Natural killer cell treated with Interleukin-12 subunit alpha and Interleukin-12 subunit beta and Interleukin-15 and Interleukin-18, amount 100 ng/mL, for 72 hours (primary cell): ENCODE measurements around the gene RAPGEF4. TPM values are rescaled to one million over a fixed set of nuclear protein-coding genes. Genes with fewer than 3 reads are reported as not detected.
A peak's percentile ranks its signal among the peaks of the same experiment; 100 is the strongest.

Experiments used
- ATAC-seq, 2 donors: fragments of 150-1000 bp; cut with Tn5 transposase in 1 of 2; sonication (Bioruptor Pico), chemical (Tn5 transposase) in 1 of 2; 2 replicates each; pipeline ENCODE4 v1.10.0; 2021
- DNase-seq: peaks from one replicate; pipeline ENCODE4 v3.0.0; 2022; ENCODE audit warnings: low spot score
- H3K27ac Mint-ChIP-seq, 2 donors: 1 replicate in 1 of 2; 2 replicates in 1 of 2; pipeline ENCODE4 v1.8.0; 2022; ENCODE audit warnings: mixed read lengths in 2 of 2, mild to moderate bottlenecking in 1 of 2, moderate library complexity in 1 of 2
- H3K27me3 Mint-ChIP-seq, 2 donors: 1 replicate in 1 of 2; 2 replicates in 1 of 2; pipeline ENCODE4 v1.8.0; 2022; ENCODE audit warnings: mixed read lengths in 2 of 2
- H3K36me3 Mint-ChIP-seq: one replicate; pipeline ENCODE4 v1.8.0; 2022; ENCODE audit warnings: mixed read lengths
- H3K4me1 Mint-ChIP-seq, 2 donors: 1 replicate in 1 of 2; 2 replicates in 1 of 2; pipeline ENCODE4 v1.8.0; 2022; ENCODE audit warnings: low read depth in 2 of 2, mixed read lengths in 2 of 2, mild to moderate bottlenecking in 1 of 2
- H3K4me3 Mint-ChIP-seq: one replicate; pipeline ENCODE4 v1.8.0; 2022; ENCODE audit warnings: mixed read lengths
- H3K9me3 Mint-ChIP-seq: 2 replicates; pipeline ENCODE4 v1.8.0; 2022; ENCODE audit warnings: mixed read lengths
- total RNA-seq, 2 donors: library from RNA; stranded (reverse); gene quantifications; one replicate each; pipeline ENCODE4 v1.2.3, GENCODE V29; 2022

Gene RAPGEF4
- under 1 TPM in 1 of 2 donors, not detected in 1; 0.43 TPM for total RNA-seq

GRCh38 chr2:172735582-172736423, at the start of gene RAPGEF4:
Gene RAPGEF4, plus strand, starts transcription at chr2:172735845. Its CDS starts 139 bp downstream, at chr2:172735984.
- Mint-ChIP-seq H3K4me3 (no peak within 1 kb of the TSS), H3K27ac (no peak within 1 kb of the TSS), H3K36me3 (peaks cover 5% of the 10 kb centered on the region), H3K27me3 (peaks cover 49 to 66% of the 10 kb centered on the region in 2 donors), H3K9me3 (no peaks in the 10 kb centered on the region), H3K4me1 (no peaks in the 10 kb centered on the region)
- DNase-seq (no peak), ATAC-seq (peak in 1 of 2 donors; percentile 43)

GRCh38 chr2:172693037-172693436, 42.6 kb upstream of the RAPGEF4 start:
- H3K36me3 Mint-ChIP-seq = peaks cover 11% of the 10 kb centered on the region
- peak in 1 of 2 donors; percentile 24 for ATAC-seq
- no peak for DNase-seq
- H3K27me3 Mint-ChIP-seq = peaks cover 13 to 23% of the 10 kb centered on the region in 2 donors
- H3K27ac Mint-ChIP-seq = no peak overlapping the region
- peaks cover 6% of the 10 kb centered on the region for H3K9me3 Mint-ChIP-seq
- H3K4me1 Mint-ChIP-seq = peaks cover 7 to 8% of the 10 kb centered on the region in 2 donors
- H3K4me3 Mint-ChIP-seq = no peak overlapping the region

DNA sequence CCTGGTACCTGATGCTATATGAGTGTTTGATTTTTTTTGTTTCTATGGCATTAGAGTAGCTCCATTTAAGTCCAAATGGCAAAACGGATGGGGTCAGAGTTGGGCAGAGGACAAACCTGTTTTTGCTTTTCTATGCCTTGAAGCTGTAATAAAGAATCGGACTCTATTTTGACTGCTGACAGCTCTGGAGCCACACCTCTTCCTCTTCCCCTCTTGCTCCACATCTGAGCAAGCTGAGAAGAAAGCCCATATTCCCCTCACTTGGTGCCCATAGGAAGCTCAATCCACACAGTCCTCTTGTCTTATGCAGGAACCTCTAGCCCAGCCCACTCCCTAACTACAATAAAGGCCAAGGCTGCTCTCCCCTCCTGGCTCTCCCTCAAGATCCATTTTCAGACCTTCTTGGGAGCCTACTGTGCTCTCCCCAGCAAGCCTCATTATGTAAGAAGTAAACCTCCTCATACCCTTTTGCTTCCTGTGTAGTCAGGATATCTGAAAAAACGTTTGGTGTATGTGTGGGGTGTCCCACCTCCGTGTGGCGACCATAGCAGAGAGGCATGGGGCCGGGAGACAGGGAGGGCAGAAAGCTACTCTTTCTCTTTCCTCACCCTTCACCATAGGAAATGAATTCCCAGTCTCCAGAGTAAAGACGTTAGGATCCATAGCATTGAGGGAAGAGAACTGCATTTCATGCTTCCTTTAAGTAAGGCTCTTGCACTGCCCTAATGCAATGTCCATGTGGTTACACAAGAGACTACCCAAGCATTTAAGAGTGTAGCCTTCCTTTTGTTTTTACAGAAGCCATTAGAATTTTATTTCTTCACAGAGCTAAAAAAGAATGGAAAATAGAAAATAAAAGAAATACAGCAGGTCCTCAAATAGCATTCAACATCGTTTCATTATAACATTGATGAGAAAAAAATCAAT, 41.9 kb upstream of the RAPGEF4 start:
- Mint-ChIP-seq H3K4me1 (peaks cover 7 to 13% of the 10 kb centered on the region in 2 donors), H3K9me3 (peaks cover 3% of the 10 kb centered on the region), H3K27me3 (peaks cover 16 to 23% of the 10 kb centered on the region in 2 donors), H3K36me3 (peaks cover 6% of the 10 kb centered on the region), H3K4me3 (no peak overlapping the region), H3K27ac (no peak overlapping the region)
- no peak for ATAC-seq
- no peak for DNase-seq

DNA sequence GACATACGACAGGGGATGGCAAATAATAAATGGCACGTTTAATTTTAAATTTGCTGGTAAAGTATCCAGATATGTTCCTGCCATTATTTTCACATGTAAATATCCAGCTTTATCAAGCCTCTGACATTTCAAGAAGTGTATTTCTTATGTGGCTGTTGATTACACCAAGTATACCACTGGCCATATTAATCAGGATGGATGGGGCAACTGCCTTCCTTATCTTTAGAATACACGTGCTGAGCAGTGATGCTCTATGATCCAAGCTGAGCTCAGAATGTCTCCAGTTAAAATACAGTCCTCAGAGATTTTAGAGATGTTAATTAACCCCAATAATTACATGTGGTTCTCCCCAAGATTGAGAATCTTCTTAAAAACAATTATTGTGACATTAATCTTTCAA, 38.3 kb upstream of the RAPGEF4 start:
- Mint-ChIP-seq H3K9me3 (no peaks in the 10 kb centered on the region), H3K36me3 (no peaks in the 10 kb centered on the region), H3K4me1 (peaks cover 7 to 13% of the 10 kb centered on the region in 2 donors), H3K27me3 (peaks cover 13 to 23% of the 10 kb centered on the region in 2 donors), H3K27ac (no peak overlapping the region), H3K4me3 (no peak overlapping the region)
- no peak for DNase-seq
- no peak for ATAC-seq

DNA sequence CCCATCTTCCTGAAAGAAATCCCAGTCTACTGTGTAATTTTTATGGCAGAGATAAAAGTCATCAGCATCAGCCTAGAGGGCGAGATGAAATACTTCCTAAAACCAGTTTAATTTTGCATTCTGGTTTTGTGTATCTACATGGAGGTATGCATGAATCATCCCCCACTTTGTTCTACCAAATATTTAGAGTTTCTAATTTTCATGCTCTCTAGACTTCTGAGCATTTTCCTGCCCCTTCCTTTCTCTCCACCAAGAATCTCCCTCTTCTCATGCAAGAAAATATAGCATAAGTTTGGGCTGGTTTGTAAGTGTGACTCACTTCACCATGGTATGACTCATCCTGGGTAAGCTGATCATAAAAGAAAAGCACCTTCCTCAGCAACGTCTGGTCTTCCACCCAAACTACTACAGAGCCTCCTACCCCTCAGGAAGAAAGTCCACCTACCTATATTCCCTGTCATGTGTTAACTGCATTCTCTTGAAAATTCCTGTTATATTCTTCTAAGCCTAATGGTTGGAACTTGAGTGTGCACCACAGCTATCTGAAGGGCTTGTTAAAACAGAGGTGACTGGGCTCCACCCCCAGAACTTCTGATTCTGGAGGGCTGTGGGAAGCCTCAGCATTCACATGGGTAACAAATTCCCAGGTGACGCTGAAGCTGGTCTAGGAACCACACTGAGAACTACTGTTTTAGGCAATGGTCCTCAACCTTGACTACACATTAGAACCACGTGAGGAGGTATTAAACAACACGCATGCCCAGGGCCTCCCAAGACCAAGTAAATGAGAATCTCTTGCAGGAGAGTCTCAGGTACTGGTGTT, 37.4 kb upstream of the RAPGEF4 start:
- H3K27me3 Mint-ChIP-seq = peaks cover 17 to 29% of the 10 kb centered on the region in 2 donors
- peaks cover 7 to 11% of the 10 kb centered on the region in 2 donors for H3K4me1 Mint-ChIP-seq
- no peak overlapping the region for H3K4me3 Mint-ChIP-seq
- no peak overlapping the region for H3K27ac Mint-ChIP-seq
- no peaks in the 10 kb centered on the region for H3K36me3 Mint-ChIP-seq
- ATAC-seq = peak in 1 of 2 donors; percentile 70
- H3K9me3 Mint-ChIP-seq = no peaks in the 10 kb centered on the region
- DNase-seq = no peak

DNA sequence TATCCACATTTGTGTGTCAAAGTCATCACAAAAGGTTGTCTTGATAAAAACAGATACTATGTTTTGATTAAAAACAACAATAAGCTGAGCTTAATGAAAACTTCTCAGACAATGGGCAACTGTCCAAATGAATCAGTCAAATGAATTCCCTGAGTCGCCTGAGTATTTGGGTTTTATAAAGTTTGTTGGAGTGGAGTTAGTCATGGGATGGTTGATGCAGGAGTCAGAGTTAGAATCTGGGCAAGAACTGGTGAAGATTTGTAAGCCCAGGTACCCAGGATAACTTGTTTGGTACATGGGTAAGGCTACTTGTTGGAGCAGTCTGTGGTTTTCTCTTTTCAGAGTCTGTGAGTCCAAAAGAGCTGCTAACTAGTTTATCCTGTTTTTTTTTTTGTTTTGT, 34.4 kb upstream of the RAPGEF4 start:
- H3K4me3 Mint-ChIP-seq = no peak overlapping the region
- no peak for DNase-seq
- H3K36me3 Mint-ChIP-seq = no peaks in the 10 kb centered on the region
- ATAC-seq = no peak
- peaks cover 12 to 41% of the 10 kb centered on the region in 2 donors for H3K27me3 Mint-ChIP-seq
- H3K9me3 Mint-ChIP-seq = no peaks in the 10 kb centered on the region
- H3K4me1 Mint-ChIP-seq = peaks cover 0 to 5% of the 10 kb centered on the region in 2 donors
- H3K27ac Mint-ChIP-seq = no peak overlapping the region

- DNase-seq = no peak
- H3K4me3 Mint-ChIP-seq = no peak overlapping the region
- H3K27me3 Mint-ChIP-seq = peaks cover 12 to 29% of the 10 kb centered on the region in 2 donors
- H3K27ac Mint-ChIP-seq = no peak overlapping the region
- H3K4me1 Mint-ChIP-seq = peaks cover 0 to 5% of the 10 kb centered on the region in 2 donors
- no peak for ATAC-seq
- H3K9me3 Mint-ChIP-seq = no peaks in the 10 kb centered on the region
- H3K36me3 Mint-ChIP-seq = no peaks in the 10 kb centered on the region
Observed at GRCh38 chr2:172702451-172702850, 33.2 kb upstream of the RAPGEF4 start.

DNA sequence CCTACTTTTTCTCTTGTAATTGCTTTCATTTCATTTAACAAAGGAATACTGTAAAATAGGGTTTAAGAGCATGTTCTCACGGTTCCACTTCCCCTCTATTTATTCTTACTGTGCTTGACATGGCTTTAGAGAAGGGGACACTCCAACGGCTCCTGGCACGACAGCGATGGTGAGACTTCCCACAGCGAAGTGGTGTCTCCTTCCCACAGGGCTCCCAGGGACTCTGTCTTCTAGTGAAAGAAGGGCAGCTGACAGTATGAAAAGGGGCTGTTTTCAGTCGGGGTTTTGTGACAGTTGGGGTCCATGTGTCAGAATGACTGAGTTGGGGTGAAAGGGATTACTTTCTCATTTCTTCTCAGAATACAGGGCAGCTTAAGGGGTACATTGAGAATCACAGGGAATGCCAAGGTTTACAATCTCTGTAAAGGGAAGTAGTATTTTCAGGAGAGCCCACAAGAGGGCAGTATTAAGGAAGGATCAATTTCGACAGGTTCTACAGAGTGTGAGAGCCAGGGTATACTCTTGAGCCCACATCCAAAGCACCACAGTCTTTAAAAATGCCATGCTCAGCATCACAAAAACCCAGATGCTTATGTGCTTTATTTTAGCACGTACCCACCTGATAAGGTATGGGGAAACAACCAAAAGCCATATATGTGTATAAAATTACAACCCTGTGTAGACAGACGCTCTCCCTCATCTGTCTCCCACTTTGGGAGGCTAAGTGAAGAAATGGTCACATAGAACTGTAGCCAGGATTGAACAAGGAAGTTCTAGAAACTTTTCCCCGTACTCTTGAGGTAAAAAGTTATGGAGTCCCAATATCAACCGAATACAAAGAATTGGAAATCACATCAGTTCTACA, 31.3 kb upstream of the RAPGEF4 start:
- ATAC-seq (peak in 1 of 2 donors; percentile 59), DNase-seq (no peak)
- Mint-ChIP-seq H3K4me1 (no peaks in the 10 kb centered on the region), H3K27me3 (peaks cover 11 to 43% of the 10 kb centered on the region in 2 donors), H3K27ac (no peak overlapping the region), H3K36me3 (no peaks in the 10 kb centered on the region), H3K4me3 (no peak overlapping the region), H3K9me3 (no peaks in the 10 kb centered on the region)

- ATAC-seq (no peak), DNase-seq (no peak)
- H3K9me3 Mint-ChIP-seq = no peaks in the 10 kb centered on the region
- no peaks in the 10 kb centered on the region for H3K36me3 Mint-ChIP-seq
- no peak overlapping the region for H3K27ac Mint-ChIP-seq
- H3K27me3 Mint-ChIP-seq = peaks cover 11 to 43% of the 10 kb centered on the region in 2 donors
- H3K4me3 Mint-ChIP-seq = no peak overlapping the region
- no peaks in the 10 kb centered on the region for H3K4me1 Mint-ChIP-seq
Observed at GRCh38 chr2:172705352-172705751, 30.3 kb upstream of the RAPGEF4 start.

DNA sequence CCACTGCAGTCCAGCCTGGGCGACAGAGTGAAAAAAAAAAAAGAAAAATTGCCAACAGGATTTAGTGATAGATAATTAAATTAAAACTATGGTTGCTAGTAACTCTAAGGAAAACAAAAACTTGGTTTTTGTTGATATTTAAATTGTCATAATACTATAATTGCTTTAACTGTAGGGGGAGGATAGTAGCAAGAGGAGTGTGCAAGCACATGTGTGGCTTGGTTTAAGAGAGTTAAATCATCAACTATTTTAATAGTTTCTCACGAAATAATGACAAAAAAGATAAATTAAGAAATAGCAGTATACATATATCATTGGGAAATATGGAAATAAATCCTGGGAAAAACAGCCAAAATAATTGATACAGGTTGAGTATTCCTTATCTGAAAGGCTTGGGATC, 27.4 kb upstream of the RAPGEF4 start:
- Mint-ChIP-seq H3K27ac (no peak overlapping the region), H3K4me3 (no peak overlapping the region), H3K4me1 (no peaks in the 10 kb centered on the region), H3K27me3 (peaks cover 8 to 44% of the 10 kb centered on the region in 2 donors), H3K9me3 (no peaks in the 10 kb centered on the region), H3K36me3 (no peaks in the 10 kb centered on the region)
- no peak for ATAC-seq
- DNase-seq = no peak

DNA sequence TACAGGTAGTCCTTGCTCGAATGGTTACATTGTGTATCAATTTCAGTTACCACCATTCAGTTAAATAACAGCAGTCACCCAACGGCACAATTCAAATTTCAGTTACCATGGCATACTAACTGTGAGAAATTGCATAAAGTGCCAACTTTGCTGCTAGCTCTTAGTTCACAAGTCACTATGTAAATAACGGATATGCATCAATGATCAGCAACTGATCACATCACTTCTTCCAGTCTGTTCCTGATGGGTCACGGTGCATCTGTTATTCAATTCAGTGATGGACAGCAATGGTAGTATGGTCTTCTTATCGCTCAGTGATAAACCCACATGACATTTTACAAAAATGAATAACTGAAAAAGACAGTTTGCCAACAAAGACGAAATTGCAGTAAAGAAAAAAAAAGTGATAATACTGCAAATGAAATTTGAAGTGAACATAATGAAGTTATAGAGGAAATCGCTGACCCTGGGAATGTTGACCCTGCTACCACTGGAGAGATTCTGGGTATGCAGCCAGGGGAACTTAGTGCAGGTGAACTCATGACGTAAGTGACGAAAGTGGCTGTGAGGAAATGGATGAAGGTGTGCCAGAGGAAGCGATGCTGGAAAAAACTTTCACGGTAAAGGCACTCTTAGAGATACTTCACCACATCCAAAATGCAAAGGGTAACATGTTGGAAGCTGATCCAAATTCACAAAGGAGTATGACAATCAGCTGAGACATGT, 25.9 kb upstream of the RAPGEF4 start:
- ATAC-seq (no peak), DNase-seq (no peak)
- Mint-ChIP-seq H3K36me3 (no peaks in the 10 kb centered on the region), H3K27me3 (peaks cover 8 to 36% of the 10 kb centered on the region in 2 donors), H3K4me1 (no peaks in the 10 kb centered on the region), H3K4me3 (no peak overlapping the region), H3K27ac (no peak overlapping the region), H3K9me3 (no peaks in the 10 kb centered on the region)

GRCh38 chr2:172710584-172711047, 25.0 kb upstream of the RAPGEF4 start:
- no peak for DNase-seq
- ATAC-seq = no peak
- Mint-ChIP-seq H3K9me3 (no peaks in the 10 kb centered on the region), H3K4me1 (no peaks in the 10 kb centered on the region), H3K27ac (no peak overlapping the region), H3K4me3 (no peak overlapping the region), H3K27me3 (peaks cover 8 to 29% of the 10 kb centered on the region in 2 donors), H3K36me3 (no peaks in the 10 kb centered on the region)
